Liver (tissue), 9 donors: ENCODE data around the gene NPEPL1. TPM values are rescaled to one million over a fixed set of nuclear protein-coding genes. Genes with fewer than 3 reads are reported as not detected.

ENCODE experiments used
- DNase-seq: peaks from one replicate; pipeline ENCODE4 v3.0.0-alpha.2; 2017; ENCODE audit warnings: low spot score
- H3K27ac ChIP-seq, 2 donors: one replicate each; pipeline ENCODE4 v1.7.0; 2013; ENCODE audit warnings: inconsistent platforms in 2 of 2, low read length in 2 of 2, control low read depth in 1 of 2, low read depth in 1 of 2, mild to moderate bottlenecking in 1 of 2
- H3K27me3 ChIP-seq, 4 donors: one replicate each; pipeline versions ENCODE4 v1.6.1 to v1.7.0; 2013; ENCODE audit warnings: low read length in 3 of 4, inconsistent platforms in 1 of 4, mild to moderate bottlenecking in 1 of 4, moderate library complexity in 1 of 4; ENCODE audit not compliant: control insufficient read depth in 4 of 4, insufficient read depth in 4 of 4
- H3K36me3 ChIP-seq, 4 donors: one replicate each; pipeline versions ENCODE4 v1.6.1 to v1.7.0; 2013; ENCODE audit warnings: low read length in 3 of 4, mild to moderate bottlenecking in 3 of 4, low read depth in 1 of 4, moderate library complexity in 1 of 4; ENCODE audit not compliant: control insufficient read depth in 4 of 4, insufficient read depth in 3 of 4
- H3K4me1 ChIP-seq, 4 donors: one replicate each; pipeline versions ENCODE4 v1.6.1 to v1.7.0; 2013; ENCODE audit warnings: low read length in 3 of 4, mild to moderate bottlenecking in 3 of 4, moderate library complexity in 1 of 4; ENCODE audit not compliant: control insufficient read depth in 4 of 4, insufficient read depth in 4 of 4
- H3K4me3 ChIP-seq, 3 donors: one replicate each; pipeline versions ENCODE4 v1.6.1 to v1.7.0; 2013; ENCODE audit warnings: low read length in 3 of 3, control low read depth in 1 of 3, low read depth in 1 of 3, mild to moderate bottlenecking in 1 of 3
- H3K9ac ChIP-seq, 2 donors: one replicate each; pipeline ENCODE4 v1.7.0; 2013; ENCODE audit warnings: low read length in 2 of 2, mild to moderate bottlenecking in 2 of 2, moderate library complexity in 2 of 2, control low read depth in 1 of 2, low read depth in 1 of 2
- H3K9me3 ChIP-seq, 4 donors: one replicate each; pipeline versions ENCODE4 v1.6.1 to v1.7.0; 2013; ENCODE audit warnings: low read length in 3 of 4; ENCODE audit not compliant: control insufficient read depth in 4 of 4
- EGR1 ChIP-seq, 2 donors: IDR thresholded peaks; 2 replicates each; pipeline ENCODE4 v1.6.1; 2016 to 2018; ENCODE audit warnings: antibody characterized with exemption in 2 of 2, low read depth in 2 of 2
- FOXA1 ChIP-seq: IDR thresholded peaks from 2 replicates; pipeline ENCODE4 v1.6.1; 2016; ENCODE audit warnings: antibody characterized with exemption
- FOXA2 ChIP-seq: IDR thresholded peaks from 2 replicates; pipeline ENCODE4 v1.6.1; 2016; ENCODE audit warnings: antibody characterized with exemption
- GABPA ChIP-seq, 2 donors: IDR thresholded peaks in 1 of 2; conservative IDR thresholded peaks in 1 of 2; 2 replicates each; pipeline ENCODE4 v1.6.1; 2016; ENCODE audit warnings: antibody characterized with exemption in 2 of 2, mild to moderate bottlenecking in 1 of 2, moderate library complexity in 1 of 2
- HNF4A ChIP-seq, 2 donors: conservative IDR thresholded peaks; 2 replicates each; pipeline ENCODE4 v1.6.1; 2016; ENCODE audit warnings: antibody characterized with exemption in 2 of 2, mild to moderate bottlenecking in 2 of 2
- HNF4G ChIP-seq: IDR thresholded peaks from 2 replicates; pipeline ENCODE4 v1.6.1; 2016; ENCODE audit warnings: antibody characterized with exemption
- JUND ChIP-seq, 2 donors: IDR thresholded peaks; 2 replicates each; pipeline ENCODE4 v1.6.1; 2016; ENCODE audit warnings: antibody characterized with exemption in 2 of 2
- NR2F2 ChIP-seq: IDR thresholded peaks from 2 replicates; pipeline ENCODE4 v1.6.1; 2016; ENCODE audit warnings: antibody characterized with exemption
- RAD21 ChIP-seq, 2 donors: IDR thresholded peaks; 2 replicates each; pipeline ENCODE4 v1.6.1; 2016; ENCODE audit warnings: antibody characterized with exemption in 2 of 2, mild to moderate bottlenecking in 2 of 2
- RXRA ChIP-seq, 2 donors: IDR thresholded peaks; 2 replicates each; pipeline ENCODE4 v1.6.1; 2017 to 2018; ENCODE audit warnings: antibody characterized with exemption in 2 of 2, mild to moderate bottlenecking in 1 of 2
- SP1 ChIP-seq: IDR thresholded peaks from 2 replicates; pipeline ENCODE4 v1.6.1; 2018; ENCODE audit warnings: antibody characterized with exemption, mild to moderate bottlenecking
- TAF1 ChIP-seq: conservative IDR thresholded peaks from 2 replicates; pipeline ENCODE4 v1.6.1; 2016; ENCODE audit warnings: antibody characterized with exemption, mild to moderate bottlenecking
- YY1 ChIP-seq: IDR thresholded peaks from 2 replicates; pipeline ENCODE4 v1.6.1; 2016; ENCODE audit warnings: antibody characterized with exemption, mild to moderate bottlenecking
- WGBS: extraction: QIAGEN DNeasy Blood & Tissue Kit; methylation state at CpG from one replicate; pipeline ENCODE4 v1.1.7; 2013; 5-methylcytosine and 5-hydroxymethylcytosine counted together
- polyA plus RNA-seq, 2 donors: library from polyadenylated mRNA; stranded (reverse) in 1 of 2; unstranded in 1 of 2; fragments of 200-250 nt in 1 of 2; fragments of >200 nt in 1 of 2; fragmentation: Nextera tagmentation in 1 of 2; extraction: Ambion mirVana in 1 of 2; gene quantifications; one replicate each; pipeline versions ENCODE4 v1.2.1 to v1.2.3, GENCODE V29; 2013 to 2015
- total RNA-seq, 2 donors: library from RNA; depleted of rRNA; stranded (reverse); fragments of >200 nt; gene quantifications; one replicate each; pipeline ENCODE4 v1.2.3, GENCODE V29; 2014
- TF ChIP-seq, protein P1 (sequence below): IDR thresholded peaks from 2 replicates; pipeline ENCODE4 v1.6.1; 2016; ENCODE audit warnings: antibody characterized with exemption
- TF ChIP-seq, protein P2 (sequence below): fragments of 150-350 bp; IDR thresholded peaks from 2 replicates; pipeline ENCODE4 v1.5.1; 2017; ENCODE audit warnings: improper control_type of control experiment, low read depth, low read length; ENCODE audit not compliant: missing input control
- TF ChIP-seq, protein P3 (sequence below): IDR thresholded peaks from 2 replicates; pipeline ENCODE4 v1.6.1; 2016; ENCODE audit warnings: antibody characterized with exemption
- TF ChIP-seq, protein P4 (sequence below): IDR thresholded peaks from 2 replicates; pipeline ENCODE4 v1.6.1; 2016; ENCODE audit warnings: antibody characterized with exemption, mild to moderate bottlenecking
- TF ChIP-seq, protein P5 (sequence below): IDR thresholded peaks from 2 replicates; pipeline ENCODE4 v1.6.1; 2016; ENCODE audit warnings: antibody characterized with exemption
- donor health status: healthy.
- donor health status: healthy.
- donor health status: healthy.
- donor health status: healthy.
- donor health status: healthy.

Gene NPEPL1
- total and polyA plus RNA-seq, 4 donors = 8.0 to 13.3 (median 10.9) TPM

DNA sequence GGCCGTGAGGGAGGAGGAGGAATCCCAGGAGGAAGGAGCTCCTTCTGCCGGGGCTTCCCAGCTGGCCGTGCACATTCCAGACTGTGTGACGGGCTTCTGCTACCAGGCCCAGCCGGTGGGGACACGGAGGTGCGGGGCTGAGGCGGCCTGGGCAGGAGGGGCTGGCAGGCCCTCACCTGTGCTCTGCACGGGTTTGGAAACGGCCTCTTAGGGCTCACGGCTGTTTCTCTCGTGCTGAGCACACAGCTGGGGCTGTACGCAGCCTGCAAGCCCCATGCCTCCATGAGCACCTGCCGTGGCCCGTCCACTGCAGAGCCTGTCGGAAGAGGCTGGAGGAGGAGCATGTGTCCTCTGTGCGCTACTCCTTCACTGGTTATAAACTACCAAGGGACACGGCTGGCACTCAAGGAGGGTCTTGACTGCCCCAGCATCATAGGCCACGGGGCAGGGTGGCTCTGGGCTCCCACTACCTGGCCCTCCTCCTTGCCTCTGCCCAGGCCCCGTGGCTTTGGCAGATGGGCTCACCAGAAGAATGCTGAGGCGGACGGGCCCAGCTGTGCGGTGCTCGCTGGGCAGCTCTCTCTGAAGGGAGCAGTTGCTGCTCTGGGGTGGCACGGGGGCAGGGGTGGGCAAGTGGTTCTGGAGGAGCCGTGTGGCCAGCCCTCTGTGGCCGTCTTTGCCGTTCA, 15.8 kb downstream of the NPEPL1 start:
- Histone ChIP-seq H3K27ac (no peak overlapping the region), H3K27me3 (no peaks in the 10 kb centered on the region), H3K36me3 (peaks cover 2 to 21% (median 7%) of the 10 kb centered on the region in 4 donors), H3K9ac (no peak overlapping the region), H3K4me1 (no peaks in the 10 kb centered on the region), H3K4me3 (no peak overlapping the region), H3K9me3 (no peaks in the 10 kb centered on the region)
- peak; percentile 22 for DNase-seq
- 95% methylated on average over 28 of the region's 28 CpGs for WGBS
- TF ChIP-seq FOXA2 (no peak), HNF4A (conservative IDR thresholded peaks at IDR 0.05) (no peak), SP1 (no peak), EGR1 (IDR thresholded peaks at IDR 0.05; ENCODE audit: low read depth in 2 of 2) (no peak), TAF1 (no peak), GABPA (IDR thresholded peaks at IDR 0.05 in 1 of 2, conservative IDR thresholded peaks at IDR 0.05 in 1 of 2) (no peak), FOXA1 (no peak), YY1 (no peak), NR2F2 (no peak), HNF4G (no peak), JUND (IDR thresholded peaks at IDR 0.05) (no peak), RXRA (IDR thresholded peaks at IDR 0.05) (no peak), RAD21 (IDR thresholded peaks at IDR 0.05) (no peak)
- TF ChIP-seq, protein P1, sequence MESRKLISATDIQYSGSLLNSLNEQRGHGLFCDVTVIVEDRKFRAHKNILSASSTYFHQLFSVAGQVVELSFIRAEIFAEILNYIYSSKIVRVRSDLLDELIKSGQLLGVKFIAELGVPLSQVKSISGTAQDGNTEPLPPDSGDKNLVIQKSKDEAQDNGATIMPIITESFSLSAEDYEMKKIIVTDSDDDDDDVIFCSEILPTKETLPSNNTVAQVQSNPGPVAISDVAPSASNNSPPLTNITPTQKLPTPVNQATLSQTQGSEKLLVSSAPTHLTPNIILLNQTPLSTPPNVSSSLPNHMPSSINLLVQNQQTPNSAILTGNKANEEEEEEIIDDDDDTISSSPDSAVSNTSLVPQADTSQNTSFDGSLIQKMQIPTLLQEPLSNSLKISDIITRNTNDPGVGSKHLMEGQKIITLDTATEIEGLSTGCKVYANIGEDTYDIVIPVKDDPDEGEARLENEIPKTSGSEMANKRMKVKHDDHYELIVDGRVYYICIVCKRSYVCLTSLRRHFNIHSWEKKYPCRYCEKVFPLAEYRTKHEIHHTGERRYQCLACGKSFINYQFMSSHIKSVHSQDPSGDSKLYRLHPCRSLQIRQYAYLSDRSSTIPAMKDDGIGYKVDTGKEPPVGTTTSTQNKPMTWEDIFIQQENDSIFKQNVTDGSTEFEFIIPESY = no peak
- TF ChIP-seq, protein P2, sequence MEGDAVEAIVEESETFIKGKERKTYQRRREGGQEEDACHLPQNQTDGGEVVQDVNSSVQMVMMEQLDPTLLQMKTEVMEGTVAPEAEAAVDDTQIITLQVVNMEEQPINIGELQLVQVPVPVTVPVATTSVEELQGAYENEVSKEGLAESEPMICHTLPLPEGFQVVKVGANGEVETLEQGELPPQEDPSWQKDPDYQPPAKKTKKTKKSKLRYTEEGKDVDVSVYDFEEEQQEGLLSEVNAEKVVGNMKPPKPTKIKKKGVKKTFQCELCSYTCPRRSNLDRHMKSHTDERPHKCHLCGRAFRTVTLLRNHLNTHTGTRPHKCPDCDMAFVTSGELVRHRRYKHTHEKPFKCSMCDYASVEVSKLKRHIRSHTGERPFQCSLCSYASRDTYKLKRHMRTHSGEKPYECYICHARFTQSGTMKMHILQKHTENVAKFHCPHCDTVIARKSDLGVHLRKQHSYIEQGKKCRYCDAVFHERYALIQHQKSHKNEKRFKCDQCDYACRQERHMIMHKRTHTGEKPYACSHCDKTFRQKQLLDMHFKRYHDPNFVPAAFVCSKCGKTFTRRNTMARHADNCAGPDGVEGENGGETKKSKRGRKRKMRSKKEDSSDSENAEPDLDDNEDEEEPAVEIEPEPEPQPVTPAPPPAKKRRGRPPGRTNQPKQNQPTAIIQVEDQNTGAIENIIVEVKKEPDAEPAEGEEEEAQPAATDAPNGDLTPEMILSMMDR = no peak
- TF ChIP-seq, protein P3, sequence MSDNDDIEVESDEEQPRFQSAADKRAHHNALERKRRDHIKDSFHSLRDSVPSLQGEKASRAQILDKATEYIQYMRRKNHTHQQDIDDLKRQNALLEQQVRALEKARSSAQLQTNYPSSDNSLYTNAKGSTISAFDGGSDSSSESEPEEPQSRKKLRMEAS = no peak
- TF ChIP-seq, protein P4, sequence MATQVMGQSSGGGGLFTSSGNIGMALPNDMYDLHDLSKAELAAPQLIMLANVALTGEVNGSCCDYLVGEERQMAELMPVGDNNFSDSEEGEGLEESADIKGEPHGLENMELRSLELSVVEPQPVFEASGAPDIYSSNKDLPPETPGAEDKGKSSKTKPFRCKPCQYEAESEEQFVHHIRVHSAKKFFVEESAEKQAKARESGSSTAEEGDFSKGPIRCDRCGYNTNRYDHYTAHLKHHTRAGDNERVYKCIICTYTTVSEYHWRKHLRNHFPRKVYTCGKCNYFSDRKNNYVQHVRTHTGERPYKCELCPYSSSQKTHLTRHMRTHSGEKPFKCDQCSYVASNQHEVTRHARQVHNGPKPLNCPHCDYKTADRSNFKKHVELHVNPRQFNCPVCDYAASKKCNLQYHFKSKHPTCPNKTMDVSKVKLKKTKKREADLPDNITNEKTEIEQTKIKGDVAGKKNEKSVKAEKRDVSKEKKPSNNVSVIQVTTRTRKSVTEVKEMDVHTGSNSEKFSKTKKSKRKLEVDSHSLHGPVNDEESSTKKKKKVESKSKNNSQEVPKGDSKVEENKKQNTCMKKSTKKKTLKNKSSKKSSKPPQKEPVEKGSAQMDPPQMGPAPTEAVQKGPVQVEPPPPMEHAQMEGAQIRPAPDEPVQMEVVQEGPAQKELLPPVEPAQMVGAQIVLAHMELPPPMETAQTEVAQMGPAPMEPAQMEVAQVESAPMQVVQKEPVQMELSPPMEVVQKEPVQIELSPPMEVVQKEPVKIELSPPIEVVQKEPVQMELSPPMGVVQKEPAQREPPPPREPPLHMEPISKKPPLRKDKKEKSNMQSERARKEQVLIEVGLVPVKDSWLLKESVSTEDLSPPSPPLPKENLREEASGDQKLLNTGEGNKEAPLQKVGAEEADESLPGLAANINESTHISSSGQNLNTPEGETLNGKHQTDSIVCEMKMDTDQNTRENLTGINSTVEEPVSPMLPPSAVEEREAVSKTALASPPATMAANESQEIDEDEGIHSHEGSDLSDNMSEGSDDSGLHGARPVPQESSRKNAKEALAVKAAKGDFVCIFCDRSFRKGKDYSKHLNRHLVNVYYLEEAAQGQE = no peak
- TF ChIP-seq, protein P5, sequence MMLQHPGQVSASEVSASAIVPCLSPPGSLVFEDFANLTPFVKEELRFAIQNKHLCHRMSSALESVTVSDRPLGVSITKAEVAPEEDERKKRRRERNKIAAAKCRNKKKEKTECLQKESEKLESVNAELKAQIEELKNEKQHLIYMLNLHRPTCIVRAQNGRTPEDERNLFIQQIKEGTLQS = no peak
